Ramos (cell line): Measurements from ENCODE around the gene FA2H.
"Not testable (repeated sequence)": the region's sequence is repeated elsewhere in the genome, so short reads cannot be mapped to it uniquely, and the experiment has no call there.

ENCODE experiments used
- in situ Hi-C: fragments of 300-500 bp; cut with MboI; formaldehyde crosslinking; loops from one replicate; pipeline ENCODE4 v1.14.3; 2022; ENCODE audit warnings: low sequenced_read_pairs; ENCODE audit not compliant: unreplicated experiment

Gene FA2H

GRCh38 chr16:74774223-74775139 is at the start of gene FA2H:
Gene FA2H (minus strand): TSS chr16:74774820. CDS start chr16:74774755, 65 bp downstream.
- in situ Hi-C loops: no loop called here

- in situ Hi-C loops: no loop called here
Measured at GRCh38 chr16:74817851-74818250, 43.2 kb upstream of the FA2H start.

GRCh38 chr16:74813109-74813641 is 38.6 kb upstream of the FA2H start:
- in situ Hi-C loops: no loop called here

- in situ Hi-C loops: no loop called here
Measured at GRCh38 chr16:74811911-74812310, 37.3 kb upstream of the FA2H start.

- in situ Hi-C loops: not testable (repeated sequence)
Measured at GRCh38 chr16:74811216-74811615, 36.6 kb upstream of the FA2H start.

GRCh38 chr16:74807052-74807646 is 32.5 kb upstream of the FA2H start:
- in situ Hi-C loops: no loop called here

GRCh38 chr16:74800216-74800871 is 25.7 kb upstream of the FA2H start:
- in situ Hi-C loops: no loop called here

GRCh38 chr16:74797414-74797813 is 22.8 kb upstream of the FA2H start:
- in situ Hi-C loops: no loop called here

GRCh38 chr16:74795104-74795503 is 20.5 kb upstream of the FA2H start:
- in situ Hi-C loops: no loop called here

- in situ Hi-C loops: no loop called here
Measured at GRCh38 chr16:74794668-74795067, 20.0 kb upstream of the FA2H start.

- in situ Hi-C loops: no loop called here
Measured at GRCh38 chr16:74793571-74793970, 19.0 kb upstream of the FA2H start.

GRCh38 chr16:74792225-74792624 is 17.6 kb upstream of the FA2H start:
- in situ Hi-C loops: no loop called here

- in situ Hi-C loops: not testable (repeated sequence)
Measured at GRCh38 chr16:74791749-74792148, 17.1 kb upstream of the FA2H start.

- in situ Hi-C loops: no loop called here
Measured at GRCh38 chr16:74788108-74788507, 13.5 kb upstream of the FA2H start.

- in situ Hi-C loops: no loop called here
Measured at GRCh38 chr16:74785031-74785430, 10.4 kb upstream of the FA2H start.

- in situ Hi-C loops: no loop called here
Measured at GRCh38 chr16:74778646-74779045, 4.0 kb upstream of the FA2H start.

- in situ Hi-C loops: no loop called here
Measured at GRCh38 chr16:74776926-74777325, 2.3 kb upstream of the FA2H start.

- in situ Hi-C loops: no loop called here
Measured at GRCh38 chr16:74775255-74775654, 635 bp upstream of the FA2H start.

GRCh38 chr16:74773446-74774222 is 986 bp downstream of the FA2H start:
- in situ Hi-C loops: no loop called here

GRCh38 chr16:74771656-74772315 is 2.8 kb downstream of the FA2H start:
- in situ Hi-C loops: no loop called here
